DMS79 (cell line): ENCODE results near the gene TEKTIP1.
"Not testable (repeated sequence)": the region's sequence is repeated elsewhere in the genome, so short reads cannot be mapped to it uniquely, and the experiment has no call there.

Experiments used
- DNase-seq: peaks from one replicate; lab custom pipeline; 2025; lab: John Stamatoyannopoulos, UW

TEKTIP1 gene

GRCh38 chr19:3507371-3508120 lies 31.4 kb upstream of the TEKTIP1 start:
- DNase-seq: no peak

DNA sequence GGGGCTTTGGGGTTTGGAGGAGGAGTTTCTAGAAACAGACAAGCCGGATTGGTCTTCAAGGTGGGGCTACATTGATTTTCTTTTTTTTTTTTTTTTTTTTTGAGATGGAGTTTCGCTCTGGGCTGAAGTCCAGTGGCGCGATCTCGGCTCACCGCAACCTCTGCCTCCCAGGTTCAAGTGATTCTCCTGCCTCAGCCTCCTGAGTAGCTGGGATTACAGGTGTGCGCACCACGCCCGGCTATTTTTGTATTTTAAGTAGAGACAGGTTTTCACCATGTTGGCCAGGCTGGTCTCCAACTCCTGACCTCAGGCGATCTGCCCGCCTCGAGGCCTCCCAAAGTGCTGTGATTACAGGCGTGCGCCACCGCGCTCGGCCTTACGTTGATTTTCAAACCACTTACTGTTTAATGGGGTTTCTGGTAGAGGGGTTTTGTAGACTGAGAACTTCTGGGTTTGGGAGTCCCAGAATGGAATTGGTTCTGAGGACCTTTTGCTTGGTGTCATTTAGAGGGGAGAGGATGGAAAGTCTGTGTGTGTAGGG lies 30.8 kb upstream of the TEKTIP1 start:
- not testable (repeated sequence) for DNase-seq

- no peak for DNase-seq
Measured at GRCh38 chr19:3508771-3509535, 30.0 kb upstream of the TEKTIP1 start.

- no peak for DNase-seq
Measured at GRCh38 chr19:3509566-3509989, 29.4 kb upstream of the TEKTIP1 start.

- DNase-seq: no peak
Measured at GRCh38 chr19:3510727-3511126, 28.2 kb upstream of the TEKTIP1 start.

- DNase-seq: no peak
Measured at GRCh38 chr19:3511506-3512251, 27.3 kb upstream of the TEKTIP1 start.

- DNase-seq: no peak
Measured at GRCh38 chr19:3512562-3513228, 26.3 kb upstream of the TEKTIP1 start.

DNA sequence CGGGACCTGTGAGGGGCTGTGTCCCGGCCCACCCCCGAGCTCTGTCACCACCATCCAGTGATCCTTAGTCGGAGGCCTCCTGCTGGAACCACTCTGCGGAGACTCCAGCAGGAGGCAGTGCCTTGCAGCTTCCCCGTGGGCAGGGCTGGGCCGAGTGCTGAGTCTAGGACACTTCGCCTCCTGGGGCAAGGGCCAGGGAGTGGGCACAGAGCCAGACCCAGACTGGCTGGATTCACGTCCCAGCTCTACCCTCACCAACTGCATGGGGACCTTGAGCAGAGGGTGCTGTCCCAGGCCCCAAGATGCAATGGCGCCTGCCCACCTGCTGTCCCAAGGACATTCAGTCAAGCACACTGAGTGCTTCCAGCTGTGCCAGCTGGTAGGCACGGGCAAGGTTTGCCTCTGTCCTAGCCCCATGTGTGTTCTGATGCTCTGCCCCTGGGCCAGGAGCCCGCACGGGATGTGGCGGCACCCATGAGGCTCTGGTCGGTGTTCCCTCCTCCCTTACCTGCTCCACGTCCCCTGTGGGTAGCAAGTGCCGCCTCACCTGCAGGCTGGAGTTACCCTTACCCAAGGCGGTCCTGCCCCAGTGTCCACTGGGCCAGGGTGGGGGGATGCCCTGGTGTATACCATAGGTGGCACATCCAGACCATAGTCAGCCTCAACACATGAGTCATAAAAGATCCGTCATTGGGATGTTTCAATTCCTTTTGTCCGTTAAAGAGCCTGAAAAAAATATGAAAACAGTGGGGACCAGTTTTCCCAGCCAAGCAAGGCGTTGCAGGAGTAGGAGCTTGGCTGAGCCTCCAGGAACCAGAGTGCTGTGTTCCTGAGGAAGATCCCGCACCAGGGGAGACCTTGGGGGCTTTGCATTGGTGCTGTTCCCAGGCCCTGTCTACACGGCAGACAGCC lies 25.5 kb upstream of the TEKTIP1 start:
- DNase-seq: no peak

DNA sequence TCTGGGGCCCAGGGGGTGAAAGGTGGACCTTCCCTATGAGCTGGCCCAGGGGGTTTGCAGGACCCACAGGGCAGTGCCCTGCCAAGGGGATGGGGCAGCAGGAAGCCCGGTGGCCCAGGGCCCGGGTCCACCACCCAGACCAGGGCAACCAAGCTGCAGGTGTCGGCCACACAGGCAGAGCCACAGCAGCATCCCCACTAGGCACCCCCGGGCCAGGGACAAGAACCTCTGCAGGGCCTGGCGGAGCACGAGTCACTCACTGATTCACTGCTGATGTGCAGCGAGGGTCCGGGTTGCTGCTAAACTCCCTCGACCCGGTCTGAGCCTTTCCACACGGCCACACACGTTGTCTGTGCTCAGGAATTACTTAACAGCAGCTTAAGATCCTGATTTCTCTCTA lies 24.0 kb upstream of the TEKTIP1 start:
- no peak for DNase-seq

DNA sequence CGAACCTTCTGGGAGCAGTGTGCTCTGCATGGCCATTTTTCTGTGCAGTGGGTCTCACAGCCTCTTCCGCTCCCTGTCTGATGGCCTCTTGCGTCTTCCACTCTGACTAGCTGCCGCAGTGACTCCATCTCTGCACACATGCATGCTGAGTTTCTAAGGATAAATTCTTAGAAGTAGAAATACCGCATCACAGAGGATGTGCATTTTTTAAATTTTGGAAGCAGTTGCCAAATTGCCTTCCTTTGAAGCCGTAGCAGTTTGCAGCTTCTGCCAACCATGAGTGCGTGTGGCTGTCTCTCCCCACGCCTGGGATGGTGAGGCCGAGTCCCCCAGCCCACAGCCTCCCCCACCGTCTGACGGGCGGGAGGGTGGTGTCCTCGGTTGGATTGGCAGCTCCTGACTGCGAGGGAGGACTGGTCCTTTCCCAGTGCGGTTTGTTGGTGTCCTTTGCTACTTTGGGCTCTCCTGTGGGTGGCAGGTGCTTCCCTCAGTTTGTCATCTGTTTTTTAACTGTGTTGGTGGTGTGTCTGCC lies 23.0 kb upstream of the TEKTIP1 start:
- DNase-seq: no peak

DNA sequence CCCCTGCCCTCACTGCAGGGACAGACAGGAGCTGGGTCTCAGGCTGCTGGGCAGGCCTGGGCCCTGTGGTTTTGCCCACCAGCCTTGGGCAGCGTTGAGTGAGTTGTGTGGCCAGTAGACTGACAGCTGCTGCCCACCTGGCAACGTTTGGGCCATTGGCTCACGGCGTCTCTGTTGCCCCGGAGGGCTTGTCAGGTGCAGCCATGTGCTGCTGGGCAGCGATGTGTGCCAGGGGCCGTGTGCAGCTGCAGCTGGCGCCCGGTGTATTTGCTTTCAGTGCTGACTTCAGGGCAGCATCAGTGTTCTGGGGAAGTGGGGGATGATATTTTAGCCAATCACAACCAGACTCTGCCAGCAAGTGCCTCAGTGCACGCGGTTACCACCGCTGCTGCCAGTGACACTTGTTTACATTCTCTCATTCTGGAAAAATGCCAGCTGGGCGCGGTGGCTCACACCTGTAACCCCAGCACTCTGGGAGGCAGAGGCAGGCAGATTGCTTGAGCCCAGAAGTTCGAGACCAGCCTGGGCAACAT lies 22.2 kb upstream of the TEKTIP1 start:
- peak; percentile 70 for DNase-seq

GRCh38 chr19:3517638-3518037 lies 21.3 kb upstream of the TEKTIP1 start:
- no peak for DNase-seq

DNA sequence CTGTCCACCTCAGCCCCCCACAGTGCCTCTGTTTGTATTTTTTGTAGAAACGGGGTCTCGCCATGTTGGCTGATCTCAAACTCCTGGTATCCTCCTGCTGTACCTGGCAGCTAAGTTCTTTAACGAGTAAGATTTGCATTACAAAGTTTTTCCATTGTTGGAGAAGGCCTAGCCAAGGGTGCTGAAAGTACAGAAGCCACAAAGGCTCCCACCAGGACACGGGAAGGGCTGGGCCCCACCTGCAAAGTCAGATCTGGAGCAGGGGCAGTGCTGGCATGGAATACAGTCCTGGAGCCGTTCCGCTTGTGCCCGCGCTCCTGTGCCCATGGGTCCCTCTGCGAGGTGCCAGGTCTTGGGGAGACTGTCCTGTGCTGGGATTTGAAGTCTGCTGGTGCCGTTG lies 20.7 kb upstream of the TEKTIP1 start:
- no peak for DNase-seq

DNA sequence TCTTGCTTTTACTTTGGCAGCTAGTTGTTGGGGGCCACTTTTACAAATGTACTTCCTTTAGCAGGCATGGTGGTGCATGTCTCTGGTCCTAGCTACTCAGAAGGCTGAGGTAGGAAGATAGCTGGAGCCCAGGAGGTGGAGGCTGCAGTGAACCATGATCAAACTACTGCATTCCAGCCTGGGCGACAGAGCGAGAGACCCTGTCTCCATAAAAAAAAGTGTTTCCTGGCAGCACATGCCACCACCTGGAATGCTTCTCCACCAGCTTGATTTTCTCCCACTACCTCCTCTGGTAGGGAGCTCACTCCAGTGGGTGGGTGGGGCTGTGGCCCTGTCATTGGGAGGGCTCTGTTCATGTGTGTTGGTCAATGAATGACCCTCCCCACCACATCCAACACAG lies 20.3 kb upstream of the TEKTIP1 start:
- DNase-seq: no peak

DNA sequence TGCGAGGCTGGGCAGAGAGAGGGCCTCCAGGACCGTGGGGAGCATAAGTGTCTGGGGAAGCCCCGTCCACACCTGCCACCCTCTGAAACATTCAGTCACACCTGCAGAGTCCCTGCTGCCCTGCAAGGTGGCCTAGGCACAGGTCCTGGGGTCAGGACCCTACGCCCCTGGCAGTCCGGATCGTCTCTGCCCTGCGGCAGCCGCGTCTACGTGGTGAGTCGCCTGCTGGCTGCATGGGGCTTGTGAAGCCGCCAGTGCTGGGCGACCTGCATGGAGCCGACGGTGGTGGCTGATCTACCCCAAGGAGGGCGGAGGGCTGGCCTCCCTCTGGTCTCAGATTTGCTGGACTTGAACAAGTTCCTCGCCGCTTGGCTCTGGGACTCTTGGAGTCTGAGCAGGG lies 19.8 kb upstream of the TEKTIP1 start:
- DNase-seq: no peak

GRCh38 chr19:3520166-3521103 lies 18.5 kb upstream of the TEKTIP1 start:
- no peak for DNase-seq

GRCh38 chr19:3521104-3521445 lies 17.9 kb upstream of the TEKTIP1 start:
- no peak for DNase-seq

DNA sequence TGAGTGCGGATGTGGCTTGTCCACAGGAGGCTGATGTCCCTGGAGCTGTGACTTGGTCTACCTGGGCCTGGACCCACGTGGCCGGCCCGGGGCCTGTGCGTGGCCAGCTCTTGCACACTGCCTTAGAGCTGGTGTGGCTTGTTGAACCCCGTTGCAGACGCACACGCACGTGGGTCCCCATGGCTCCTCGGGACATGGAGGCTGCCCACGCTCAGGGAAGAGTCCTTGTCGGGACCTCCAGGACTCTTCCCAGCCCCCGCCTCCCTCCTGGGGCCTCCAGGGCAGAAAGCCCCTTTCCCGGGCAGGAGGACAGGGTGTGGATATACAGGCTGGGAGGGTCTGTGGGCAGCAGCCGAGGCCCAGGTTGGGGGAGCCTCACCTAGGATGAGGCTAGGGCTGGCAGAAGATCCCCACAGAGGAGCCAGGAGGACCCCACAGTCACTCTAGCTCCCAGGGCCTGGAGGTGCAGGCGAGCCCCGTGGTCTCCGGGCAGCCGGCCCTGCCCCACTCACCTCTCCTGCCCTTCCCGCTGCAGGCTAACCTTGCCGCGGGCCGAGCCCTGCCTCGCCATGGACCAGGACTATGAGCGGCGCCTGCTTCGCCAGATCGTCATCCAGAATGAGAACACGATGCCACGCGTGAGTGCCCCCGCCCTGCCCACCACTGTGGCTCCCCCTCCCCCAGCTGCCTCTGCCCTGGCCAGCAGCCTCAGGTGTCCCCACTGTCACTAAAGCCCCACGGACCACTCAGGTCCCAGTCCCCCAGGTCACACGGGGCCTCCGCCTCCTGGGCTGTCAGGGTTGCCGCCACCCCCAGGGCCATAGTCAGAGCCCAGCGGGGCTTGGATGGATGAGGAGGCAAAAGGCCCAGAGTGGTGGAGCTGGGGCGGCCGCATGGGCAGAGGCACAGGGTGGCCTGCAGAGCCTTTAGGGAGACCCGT lies 16.3 kb upstream of the TEKTIP1 start:
- DNase-seq: no peak
